Measurements from ENCODE around the gene EPHB1. TPM values are rescaled to one million over a fixed set of nuclear protein-coding genes. Genes with fewer than 3 reads are reported as not detected.
A peak's percentile ranks its signal among the peaks of the same experiment; 100 is the strongest.

The EPHB1 gene
- total RNA-seq, 1 experiment from 2014 or later = 0.86 TPM

GRCh38 chr3:135056084-135056730, 261.1 kb downstream of the EPHB1 start:
- intact Hi-C loops (cut with micrococcal nuclease) = no loop called here
- H3K36me3 ChIP-seq (ENCODE audit: control insufficient read depth in 1 of 2, insufficient read depth in 2 of 2, low read length in 2 of 2) = no peaks in the 10 kb centered on the region
- no peak overlapping the region for H3K27ac ChIP-seq (ENCODE audit: low read depth, low read length)
- H4K20me1 ChIP-seq (ENCODE audit: insufficient read depth) = no peaks in the 10 kb centered on the region
- no peaks in the 10 kb centered on the region for H3K9me3 ChIP-seq (ENCODE audit: control insufficient read depth in 1 of 2, insufficient read depth in 1 of 2, low read depth in 1 of 2, low read length in 2 of 2)
- H3K4me3 ChIP-seq (replicated peaks in 1 of 2; ENCODE audit: low read depth in 1 of 2, low read length in 2 of 2) = no peak overlapping the region
- H3K79me2 ChIP-seq (ENCODE audit: insufficient read depth, low read length) = no peaks in the 10 kb centered on the region
- ATAC-seq (peak; percentile 34; the same call in 1 of the 2 replicates), DNase-seq (ENCODE audit: low read depth, low spot score) (no peak)
- H3K4me2 ChIP-seq (ENCODE audit: low read length) = no peak overlapping the region
- TF ChIP-seq ATF3 (IDR thresholded peaks at IDR 0.05) (no peak), RAD21 (IDR thresholded peaks at IDR 0.05; ENCODE audit: low read depth) (no peak), CEBPB (IDR thresholded peaks at IDR 0.05; ENCODE audit: low read depth) (no peak), ZNF274 (IDR thresholded peaks at IDR 0.05; ENCODE audit: low read depth, low read length) (no peak), EGR1 (IDR thresholded peaks at IDR 0.05; ENCODE audit: low read depth) (no peak), FOSL1 (IDR thresholded peaks at IDR 0.05; ENCODE audit: low read depth) (no peak), CBX3 (IDR thresholded peaks at IDR 0.05; ENCODE audit: low read depth) (no peak), ELF1 (IDR thresholded peaks at IDR 0.05; ENCODE audit: borderline replicate concordance, low read depth) (no peak), REST (IDR thresholded peaks at IDR 0.05; ENCODE audit: low read depth) (no peak), EZH2 (IDR thresholded peaks at IDR 0.05) (no peak), ZFX (IDR thresholded peaks at IDR 0.05) (no peak), EZH2phosphoT487 (IDR thresholded peaks at IDR 0.05; ENCODE audit: borderline replicate concordance) (no peak), SP1 (IDR thresholded peaks at IDR 0.05; ENCODE audit: low read depth) (no peak), ZBTB33 (IDR thresholded peaks at IDR 0.05; ENCODE audit: extremely low read depth, insufficient replicate concordance, low read length) (no peak), JUND (IDR thresholded peaks at IDR 0.05) (no peak), TCF7L2 (IDR thresholded peaks at IDR 0.05; ENCODE audit: borderline replicate concordance, extremely low read depth, insufficient read depth, insufficient read length) (no peak), POLR2A (IDR thresholded peaks at IDR 0.05; ENCODE audit: borderline replicate concordance, extremely low read depth, insufficient read depth, insufficient read length) (no peak), SRF (IDR thresholded peaks at IDR 0.05; ENCODE audit: low read depth) (no peak), POLR2AphosphoS5 (IDR thresholded peaks at IDR 0.05; ENCODE audit: low read depth, low read length) (no peak)
- BruUV-seq (replicated peaks) = no TSS peak
- no peaks in the 10 kb centered on the region for H3K9me2 ChIP-seq (ENCODE audit: insufficient read depth)
- H3K27me3 ChIP-seq (ENCODE audit: insufficient read depth, low read length) = peaks cover 15% of the 10 kb centered on the region; the same call in 1 of the 2 replicates
- no peak overlapping the region for H3K9ac ChIP-seq (ENCODE audit: low read length)
- RAD21 ChIA-PET (ENCODE audit: low non-redundant PET in 1 of 2, low total read pairs in 2 of 2, uncharacterized antibody in 2 of 2, unreplicated experiment in 2 of 2) = no interaction called here
- H3K4me1 ChIP-seq (ENCODE audit: control insufficient read depth in 1 of 2, insufficient read depth in 2 of 2, low read length in 2 of 2) = no peaks in the 10 kb centered on the region
- no peak overlapping the region for H2AFZ ChIP-seq (ENCODE audit: low read depth, low read length, poor library complexity, severe bottlenecking)
- POLR2A ChIA-PET = no interaction called here
- CTCF ChIA-PET = no interaction called here

Data from HCT116 (cell line).